GM12892 (cell line): ENCODE results near the gene VAMP4.

Experiments
- POLR2A ChIP-seq: IDR thresholded peaks from 2 replicates; pipeline ENCODE4 v1.6.1; 2011; ENCODE audit warnings: low read depth, low read length, control low read depth
- POLR2AphosphoS5 ChIP-seq: IDR thresholded peaks from 2 replicates; pipeline ENCODE4 v1.6.1; 2011; ENCODE audit warnings: low read depth, low read length, control low read depth

- TF ChIP-seq POLR2A (no peak), POLR2AphosphoS5 (no peak)
Measured at GRCh38 chr1:171762143-171762563, 20.3 kb upstream of the VAMP4 start.
